Ammon's horn (tissue), 1 donor: ENCODE data around the gene SGPP2.
"Not testable (repeated sequence)": the region's sequence is repeated elsewhere in the genome, so short reads cannot be mapped to it uniquely, and the experiment has no call there.

ENCODE experiments used
- DNase-seq: peaks from one replicate; pipeline ENCODE4 v3.0.0-alpha.2; 2016; ENCODE audit warnings: low spot score

Gene SGPP2

DNA sequence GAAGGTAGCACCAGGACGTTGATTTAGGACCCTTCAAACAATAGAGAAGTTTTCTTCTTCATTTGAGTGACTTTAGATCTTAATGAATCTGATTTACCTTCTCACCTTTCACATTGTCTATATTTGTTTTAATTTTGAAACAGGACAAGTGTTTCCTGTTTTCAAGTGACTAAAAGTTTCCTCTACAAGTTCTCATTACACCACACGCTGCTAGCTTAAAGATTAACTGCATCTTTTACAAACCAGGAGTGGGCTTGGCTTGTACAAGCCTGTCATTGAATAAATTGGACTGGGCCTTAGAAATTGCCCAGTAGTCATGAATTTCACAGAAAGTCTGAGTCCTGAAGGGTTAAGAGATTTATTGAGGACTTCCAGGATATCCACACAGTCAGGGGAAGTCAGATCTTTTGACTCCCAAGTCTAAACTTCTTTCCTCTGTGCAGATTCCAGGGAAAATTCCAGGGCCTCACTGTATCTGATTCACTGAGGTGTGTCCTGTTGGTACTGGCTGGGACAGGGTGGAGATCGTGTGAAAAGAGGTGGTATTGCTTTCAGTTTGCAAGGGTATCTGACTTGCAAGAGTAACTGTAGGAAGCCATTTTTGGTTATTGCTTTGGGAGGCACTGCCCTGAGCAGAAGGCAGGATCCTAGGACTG lies 3.4 kb downstream of the SGPP2 start:
- DNase-seq: no peak

DNA sequence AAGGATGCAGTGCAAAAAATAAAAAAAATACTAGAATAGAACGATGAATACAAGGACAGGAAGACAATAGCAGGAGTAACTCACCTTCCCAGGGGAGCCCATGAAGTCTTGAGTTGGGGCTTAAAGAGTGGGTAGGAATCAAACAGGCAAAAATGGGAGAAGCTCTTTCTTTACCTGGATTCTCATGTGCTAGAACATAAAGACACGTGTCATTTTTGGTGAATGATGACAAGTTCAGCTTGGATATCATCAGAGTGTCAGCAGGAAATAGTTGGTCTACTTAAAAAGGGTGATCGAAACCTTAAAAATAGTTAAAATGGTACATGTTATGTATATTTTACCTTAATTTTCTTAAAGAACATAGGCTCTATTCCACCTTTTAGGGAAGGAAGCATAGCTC lies 5.7 kb downstream of the SGPP2 start:
- DNase-seq: no peak

DNA sequence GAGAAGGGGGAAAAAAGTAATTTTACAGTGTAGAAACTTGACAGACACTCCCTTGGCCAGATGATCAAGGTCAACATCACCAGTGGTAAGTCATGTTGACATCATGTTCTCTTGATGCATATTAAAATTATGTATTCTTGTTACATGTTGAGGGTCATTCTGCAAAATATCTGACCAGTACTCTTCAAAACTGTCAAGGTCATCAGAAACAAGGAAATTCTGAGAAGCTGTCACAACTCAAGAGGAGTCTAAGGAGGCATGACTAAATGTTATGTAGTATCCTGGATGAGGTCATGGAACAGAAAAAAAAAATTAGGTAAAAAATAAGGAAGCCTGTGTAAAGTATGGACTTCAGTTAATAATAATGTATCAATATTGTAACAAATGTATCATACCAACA lies 6.3 kb downstream of the SGPP2 start:
- no peak for DNase-seq

DNA sequence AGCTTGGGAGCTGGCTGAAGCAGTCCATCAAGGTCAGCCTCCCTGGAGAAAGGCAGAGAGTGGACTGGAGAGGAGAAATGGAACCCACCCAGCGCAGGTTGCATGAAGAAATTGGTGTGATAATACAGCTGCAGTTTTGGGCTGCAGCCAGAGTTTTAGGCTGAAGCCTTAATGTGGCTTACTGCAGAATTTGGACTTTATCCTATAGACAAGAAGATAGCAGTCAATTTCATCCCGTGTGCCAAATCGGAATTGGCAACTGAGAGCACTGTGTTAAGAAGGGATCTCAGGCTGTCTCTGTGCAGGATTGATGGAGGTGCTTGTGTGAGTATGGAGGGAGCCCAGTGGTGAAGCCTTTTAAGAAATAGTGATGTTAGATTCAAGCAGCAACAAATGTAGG lies 7.5 kb downstream of the SGPP2 start:
- no peak for DNase-seq

- no peak for DNase-seq
Observed at GRCh38 chr2:222433332-222434173, 9.2 kb downstream of the SGPP2 start.

GRCh38 chr2:222434204-222434603 lies 9.9 kb downstream of the SGPP2 start:
- no peak for DNase-seq

DNA sequence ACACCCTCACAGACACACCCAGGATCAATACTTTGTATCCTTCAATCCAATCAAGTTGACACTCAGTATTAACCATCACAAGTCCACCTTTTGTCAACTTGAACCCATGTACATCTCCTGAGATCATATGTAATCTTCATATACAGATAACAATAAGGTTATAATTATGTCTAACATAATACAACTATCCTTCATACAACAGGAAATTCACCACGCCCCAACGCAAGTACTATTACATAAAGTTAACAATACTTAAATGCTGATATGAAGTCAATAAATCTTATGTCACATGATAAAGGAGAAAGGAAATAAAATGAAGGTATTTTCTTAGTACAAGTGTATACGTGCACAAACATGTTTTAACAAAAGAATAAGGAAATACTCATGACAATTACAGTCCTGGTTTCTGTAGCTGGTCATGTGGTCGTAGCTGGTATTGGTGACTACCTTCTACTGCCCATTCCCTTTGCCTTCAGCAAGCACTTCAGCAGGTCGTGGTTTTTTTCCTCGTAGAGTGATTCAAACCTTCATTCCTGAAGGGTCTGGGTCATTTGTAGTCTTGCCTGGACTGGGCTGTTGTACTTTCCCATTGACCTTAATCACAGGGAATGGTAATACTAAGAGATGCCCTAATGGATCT lies 11.2 kb downstream of the SGPP2 start:
- not testable (repeated sequence) for DNase-seq

GRCh38 chr2:222436040-222436413 lies 11.7 kb downstream of the SGPP2 start:
- DNase-seq: no peak

DNA sequence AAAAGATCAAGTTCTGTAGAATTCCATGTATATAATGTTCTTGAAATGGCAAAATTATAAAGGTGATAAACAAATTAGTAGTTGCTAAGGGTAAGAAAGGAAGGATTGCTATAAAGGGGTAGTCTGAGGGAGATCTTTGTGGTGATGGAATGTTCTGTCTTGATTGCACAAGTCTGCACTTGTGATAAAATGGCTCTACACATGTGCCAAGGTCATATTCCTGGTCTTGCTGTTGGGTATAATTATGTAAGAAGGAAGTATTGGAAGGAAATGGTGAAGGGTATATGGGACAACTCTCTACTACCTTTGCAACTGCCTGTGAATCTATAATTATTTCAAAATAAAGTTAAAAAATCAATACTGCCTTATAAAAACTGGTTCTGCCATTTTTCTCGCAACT lies 15.3 kb downstream of the SGPP2 start:
- no peak for DNase-seq

GRCh38 chr2:222440673-222441422 lies 16.5 kb downstream of the SGPP2 start:
- DNase-seq: no peak

DNA sequence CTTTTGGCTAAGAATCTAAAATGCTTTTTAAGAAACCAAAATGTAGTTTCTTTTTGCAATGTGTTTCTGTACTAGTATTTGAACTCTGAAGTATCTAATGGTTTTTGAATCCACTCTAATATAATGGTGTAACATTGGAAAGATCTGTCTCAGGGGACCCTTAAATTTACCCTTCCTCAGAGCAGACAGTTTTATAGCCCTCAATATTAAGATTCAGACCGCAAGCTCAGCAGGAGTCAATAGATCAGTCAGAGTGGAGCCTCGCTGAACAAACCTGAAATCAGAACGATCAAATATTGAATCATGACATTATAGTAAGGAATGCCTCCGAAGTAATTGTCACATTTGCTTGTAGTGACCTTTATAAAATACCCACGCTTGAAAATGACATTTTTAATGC lies 18.3 kb downstream of the SGPP2 start:
- no peak for DNase-seq

GRCh38 chr2:222445227-222445626 lies 20.9 kb downstream of the SGPP2 start:
- no peak for DNase-seq

- DNase-seq: no peak
Observed at GRCh38 chr2:222447131-222447530, 22.8 kb downstream of the SGPP2 start.

DNA sequence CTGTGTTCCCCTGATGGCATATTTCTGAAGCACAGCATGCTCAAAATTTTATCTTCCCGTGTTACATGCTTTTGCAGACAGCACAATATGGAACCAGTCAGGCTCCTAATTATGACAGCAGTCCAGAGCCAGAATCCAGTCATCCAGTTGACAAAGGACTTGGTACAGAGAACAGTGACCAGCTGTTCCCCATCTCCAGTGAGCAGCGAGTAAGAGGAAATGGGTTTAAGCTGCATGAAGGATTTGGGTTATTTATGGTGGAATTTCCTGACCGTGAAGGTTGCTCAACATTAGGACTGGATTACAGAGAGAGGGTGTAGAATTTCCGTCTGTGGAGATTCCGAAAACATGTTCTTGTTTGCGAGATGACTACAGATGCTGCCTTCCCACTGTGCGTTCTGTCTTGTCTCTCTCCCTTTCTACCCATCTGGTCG lies 24.4 kb downstream of the SGPP2 start:
- peak; percentile 52 for DNase-seq

DNA sequence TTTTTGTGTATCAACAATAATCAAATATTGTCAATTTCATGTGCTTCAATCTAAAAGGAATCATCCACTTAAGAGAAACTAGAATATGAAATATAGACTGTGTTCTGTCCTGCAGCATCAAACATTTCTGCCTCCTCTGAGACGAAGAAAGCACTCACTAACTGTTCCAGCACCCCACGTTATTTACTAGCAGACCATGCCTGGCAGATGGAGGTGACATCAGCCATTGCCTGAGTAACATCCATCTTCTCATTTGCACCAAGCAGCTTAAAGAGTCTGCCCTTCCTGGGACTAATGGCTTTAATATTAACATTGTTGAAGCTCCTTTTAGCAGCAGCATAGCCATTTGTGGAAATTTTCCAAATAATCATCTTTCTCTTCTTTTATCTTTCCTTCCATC lies 25.7 kb downstream of the SGPP2 start:
- peak; percentile 75 for DNase-seq

- DNase-seq: no peak
Observed at GRCh38 chr2:222451224-222451674, 26.9 kb downstream of the SGPP2 start.

- DNase-seq: no peak
Observed at GRCh38 chr2:222452422-222452950, 28.1 kb downstream of the SGPP2 start.

DNA sequence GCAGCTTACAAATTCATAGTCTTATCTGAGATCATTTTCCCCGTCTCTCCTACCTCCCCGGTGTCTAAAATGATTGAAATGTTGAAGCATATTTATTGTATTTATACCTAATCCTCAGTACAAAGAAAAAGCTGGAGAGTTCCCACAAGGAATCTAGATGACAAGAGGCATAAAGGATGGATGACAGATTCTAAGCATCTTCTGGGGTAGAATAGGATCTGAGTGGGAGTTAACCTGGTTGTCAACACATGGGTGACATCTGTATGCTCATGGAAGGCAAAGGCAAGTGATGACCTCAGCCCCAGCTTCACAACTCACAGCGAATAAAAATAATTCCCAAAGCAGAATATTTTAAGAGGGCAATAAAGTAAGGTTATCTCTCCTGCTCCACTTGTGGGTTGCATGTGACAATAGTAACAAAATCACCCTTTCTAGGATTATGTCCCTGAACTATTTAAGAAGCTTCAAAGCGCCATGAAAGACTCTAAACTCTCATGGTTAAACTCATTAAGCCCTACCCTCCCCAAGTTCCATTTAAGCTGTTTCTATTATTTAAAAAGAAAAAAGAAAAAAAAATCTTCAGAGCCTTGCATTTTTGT lies 32.2 kb downstream of the SGPP2 start:
- no peak for DNase-seq

DNA sequence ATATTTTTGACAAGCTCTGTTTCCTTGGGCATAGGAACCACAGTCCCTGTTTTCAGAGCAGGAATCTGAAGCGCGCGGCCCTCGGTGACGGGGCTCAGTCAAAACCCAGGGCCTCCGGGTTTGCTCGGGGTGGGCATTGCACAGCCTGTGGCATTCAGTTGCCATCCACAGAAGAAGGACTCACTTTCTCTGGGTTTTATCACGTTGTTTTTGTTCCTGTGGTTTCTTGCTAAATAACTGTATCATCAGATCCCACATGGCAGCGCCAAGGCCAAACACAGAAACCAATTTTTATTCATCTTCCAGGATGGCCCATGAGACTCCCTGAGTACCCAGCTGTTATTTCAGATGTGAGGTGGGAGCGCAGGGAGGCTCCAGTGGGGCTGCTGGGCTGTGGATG lies 35.6 kb downstream of the SGPP2 start:
- no peak for DNase-seq

GRCh38 chr2:222465746-222466145 lies 41.4 kb downstream of the SGPP2 start:
- no peak for DNase-seq

DNA sequence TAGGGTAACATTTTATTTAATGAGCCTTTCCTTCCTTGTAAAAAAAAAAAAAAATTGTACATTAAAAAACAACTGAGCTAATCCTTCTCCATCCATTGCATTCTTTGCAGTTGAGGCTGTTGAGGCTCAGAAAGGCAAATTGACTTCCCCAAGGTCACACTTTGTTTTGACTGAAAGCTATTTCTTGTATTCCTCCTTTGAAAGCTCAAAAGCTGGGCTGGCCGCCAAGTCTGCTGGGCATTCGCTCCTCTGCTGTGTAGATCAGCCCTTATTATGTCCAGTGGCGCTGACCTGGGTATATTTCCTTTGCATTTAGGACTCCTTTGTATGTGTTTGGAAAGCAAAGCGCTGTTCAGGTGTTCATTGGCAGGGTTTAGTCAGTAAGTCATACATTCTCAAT lies 44.0 kb downstream of the SGPP2 start:
- no peak for DNase-seq
